CD4-positive, alpha-beta T cell treated with Interleukin-6 for 4 hours (primary cell): ENCODE measurements around the gene DDA1.
"Not testable (repeated sequence)": the region's sequence is repeated elsewhere in the genome, so short reads cannot be mapped to it uniquely, and the experiment has no call there.

Source experiments
- DNase-seq: peaks from one replicate; pipeline ENCODE4 v3.0.0-alpha.2; 2020; ENCODE audit warnings: mixed read lengths

DDA1 gene

DNA sequence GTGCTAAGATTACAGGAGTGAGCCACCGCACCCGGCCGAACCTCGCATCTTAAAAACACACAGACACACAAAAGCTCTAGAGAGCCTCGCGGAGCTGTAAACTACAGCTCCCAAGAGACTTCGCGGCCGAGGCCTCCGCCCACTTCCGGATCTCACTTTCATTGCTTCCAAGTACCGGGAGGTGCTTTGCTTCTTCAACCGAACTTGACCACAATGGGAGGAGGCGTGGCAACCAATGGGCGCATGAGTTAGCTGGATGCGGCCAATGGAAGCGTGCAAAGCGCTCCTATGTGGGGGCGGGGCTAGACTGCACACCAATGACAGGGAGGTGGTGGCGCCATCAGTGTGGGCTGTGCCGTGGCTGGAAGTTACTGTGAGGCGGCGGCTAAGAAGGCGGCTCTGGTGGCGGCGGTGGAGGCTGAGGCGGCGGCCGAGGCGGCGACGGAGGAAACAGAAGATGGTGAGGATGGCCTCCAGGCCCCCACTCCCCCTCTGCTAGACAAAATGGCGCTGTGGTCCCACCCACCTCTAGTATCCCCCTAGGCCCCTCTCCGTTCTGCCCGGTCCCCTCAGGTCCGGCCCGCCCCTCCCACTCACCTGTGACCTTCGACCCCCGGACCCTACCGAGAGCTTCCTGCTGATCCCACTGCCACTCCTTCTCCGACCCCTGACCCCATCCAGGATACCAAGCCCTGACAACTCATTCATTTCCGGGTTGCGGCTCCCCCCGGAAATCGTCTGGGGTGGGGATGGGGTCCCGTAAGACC is at the start of gene DDA1:
DDA1 (plus strand) TSS at position 366 of the 767 bp plus-strand sequence; CDS start at position 458, 92 bp downstream.
- peak; percentile 100 for DNase-seq

DNA sequence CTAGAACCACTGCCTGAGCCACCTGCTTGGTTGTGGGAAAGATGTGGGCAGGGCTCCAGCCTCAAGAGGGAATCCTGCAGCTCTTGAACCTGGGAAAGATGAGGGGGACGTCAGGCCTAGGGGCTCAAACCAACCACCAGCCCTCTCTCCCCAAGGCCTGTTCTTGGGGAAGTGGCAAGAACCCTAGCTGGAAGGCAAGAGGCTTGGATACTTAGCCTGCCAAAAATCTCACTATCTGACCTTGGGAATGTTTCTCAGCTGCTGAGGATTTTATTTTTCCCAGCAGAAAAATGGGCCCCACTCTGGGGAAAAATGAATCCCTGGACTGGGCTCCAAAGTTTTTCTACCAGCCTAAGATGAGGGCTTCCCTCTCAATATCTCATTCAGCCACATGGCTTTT is 49.4 kb upstream of the DDA1 start:
- no peak for DNase-seq

DNA sequence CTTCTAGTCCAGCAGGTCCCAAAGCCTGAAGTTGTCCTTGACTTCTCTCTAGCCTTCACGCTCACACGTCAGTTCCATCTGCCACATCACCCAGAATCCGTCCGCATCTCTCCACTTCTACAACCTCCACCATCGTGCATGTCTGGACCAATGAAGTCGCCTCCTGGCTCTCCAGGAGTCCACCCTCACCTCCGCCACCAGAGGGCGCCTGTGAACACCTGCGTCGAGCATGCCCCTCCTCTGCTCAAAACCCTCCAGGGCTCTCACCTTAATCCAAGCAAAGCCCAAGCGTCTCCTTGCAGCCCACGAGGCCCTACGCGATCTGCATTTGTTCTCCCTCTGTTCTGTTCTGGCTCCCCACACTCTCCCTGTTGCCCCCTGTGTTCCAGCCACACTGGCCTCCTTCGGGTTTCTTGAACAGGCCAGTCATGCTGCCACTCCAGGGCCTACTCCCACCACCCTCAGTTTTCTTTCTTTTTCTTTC is 48.5 kb upstream of the DDA1 start:
- peak; percentile 93 for DNase-seq

- DNase-seq: no peak
Measured at GRCh38 chr19:17262557-17262956, 46.8 kb upstream of the DDA1 start.

DNA sequence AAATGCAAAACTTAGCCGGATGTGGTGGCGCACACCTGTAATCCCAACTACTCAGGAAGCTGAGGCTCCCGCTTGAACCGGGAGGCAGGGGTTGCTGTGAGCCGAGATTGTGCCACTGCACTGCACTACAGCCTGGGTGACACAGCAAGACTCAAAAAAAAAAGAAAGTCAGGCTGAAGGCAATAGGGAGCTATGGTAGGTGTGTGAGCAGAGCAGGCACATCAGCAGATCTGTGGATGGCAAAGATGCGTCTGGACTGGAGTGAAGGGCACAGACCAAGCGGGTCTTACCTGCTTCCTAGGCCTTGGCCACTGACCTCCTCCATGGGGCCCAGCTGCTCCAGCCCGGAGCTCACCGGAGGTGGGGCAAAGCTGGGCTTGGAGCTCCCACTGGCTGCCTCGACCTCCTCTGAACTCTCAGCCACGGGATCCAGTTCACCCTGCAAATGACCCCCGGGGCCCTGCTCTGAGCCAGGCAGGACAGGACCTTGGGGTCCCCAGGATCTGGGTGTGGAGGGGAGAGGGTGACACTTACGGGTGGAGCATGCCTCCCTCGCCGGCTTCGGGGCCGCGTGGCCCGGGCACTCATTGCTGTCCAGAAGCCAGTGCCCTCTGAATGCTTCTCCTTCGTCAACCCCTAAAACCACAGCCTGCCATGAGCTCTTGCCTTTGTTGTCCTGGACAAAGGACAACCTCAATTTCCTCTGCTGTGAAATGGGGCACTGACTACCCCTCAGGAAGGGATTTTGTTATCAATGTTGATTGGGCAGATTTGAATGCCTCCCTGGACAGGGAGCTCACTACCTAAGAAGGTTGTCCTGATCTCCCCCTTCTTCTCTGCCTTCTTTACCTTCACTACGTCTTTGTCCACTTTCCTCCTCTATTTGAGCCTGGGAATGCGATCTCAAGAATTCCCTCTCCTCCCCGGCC is 45.4 kb upstream of the DDA1 start:
- no peak for DNase-seq

DNA sequence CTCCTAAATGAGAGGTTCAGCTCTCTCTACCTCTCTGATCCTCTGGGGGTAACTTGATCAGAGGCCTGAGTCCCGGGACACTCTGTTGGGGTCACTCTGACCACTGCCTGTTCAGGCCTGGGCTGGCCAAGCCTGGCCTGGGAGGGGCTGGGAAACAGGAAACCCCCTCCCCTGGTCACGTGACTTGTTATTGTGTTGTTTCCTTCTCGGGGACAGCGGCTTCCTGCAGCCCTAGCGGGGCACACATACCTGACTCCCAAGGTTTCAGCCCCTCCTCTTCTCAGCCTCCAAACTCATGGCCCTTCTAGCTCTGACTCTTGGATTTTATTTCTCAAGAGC is 44.8 kb upstream of the DDA1 start, which contains the start of gene USHBP1:
USHBP1 (minus strand) TSS at position 105 of the 339 bp plus-strand sequence. CDS start 446 bp downstream, outside the sequence.
- no peak for DNase-seq

DNA sequence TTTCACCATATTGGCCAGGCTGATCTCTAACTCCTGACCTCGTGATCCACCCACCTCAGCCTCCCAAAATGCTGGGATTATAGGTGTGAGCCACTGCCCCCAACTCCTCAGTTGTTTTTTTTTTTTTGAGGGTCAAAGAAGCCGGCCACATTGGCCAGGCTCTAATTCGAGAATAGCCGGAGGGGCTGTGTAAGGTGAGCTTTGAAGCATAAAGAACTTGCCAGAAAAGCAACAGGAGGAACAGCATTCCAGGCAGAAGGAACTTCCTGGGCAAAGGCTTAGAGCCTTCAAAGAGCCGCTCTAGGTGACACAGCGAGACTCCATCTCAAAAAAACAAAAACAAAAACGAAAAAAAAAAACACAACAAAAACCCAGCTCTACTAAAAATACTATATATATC is 43.3 kb upstream of the DDA1 start:
- no peak for DNase-seq

- DNase-seq: no peak
Measured at GRCh38 chr19:17266589-17266974, 42.8 kb upstream of the DDA1 start.

GRCh38 chr19:17266975-17267788 is 42.2 kb upstream of the DDA1 start, which contains the start of gene BABAM1:
BABAM1 (plus strand) TSS chr19:17267443; CDS start chr19:17268807, 1,364 bp downstream.
- peak; percentile 96 for DNase-seq

- no peak for DNase-seq
Measured at GRCh38 chr19:17268754-17269153, 40.6 kb upstream of the DDA1 start.

GRCh38 chr19:17274892-17275291 is 34.5 kb upstream of the DDA1 start:
- not testable (repeated sequence) for DNase-seq

GRCh38 chr19:17275441-17276175 is 33.8 kb upstream of the DDA1 start:
- DNase-seq: no peak

GRCh38 chr19:17279436-17279835 is 29.9 kb upstream of the DDA1 start:
- DNase-seq: no peak

DNA sequence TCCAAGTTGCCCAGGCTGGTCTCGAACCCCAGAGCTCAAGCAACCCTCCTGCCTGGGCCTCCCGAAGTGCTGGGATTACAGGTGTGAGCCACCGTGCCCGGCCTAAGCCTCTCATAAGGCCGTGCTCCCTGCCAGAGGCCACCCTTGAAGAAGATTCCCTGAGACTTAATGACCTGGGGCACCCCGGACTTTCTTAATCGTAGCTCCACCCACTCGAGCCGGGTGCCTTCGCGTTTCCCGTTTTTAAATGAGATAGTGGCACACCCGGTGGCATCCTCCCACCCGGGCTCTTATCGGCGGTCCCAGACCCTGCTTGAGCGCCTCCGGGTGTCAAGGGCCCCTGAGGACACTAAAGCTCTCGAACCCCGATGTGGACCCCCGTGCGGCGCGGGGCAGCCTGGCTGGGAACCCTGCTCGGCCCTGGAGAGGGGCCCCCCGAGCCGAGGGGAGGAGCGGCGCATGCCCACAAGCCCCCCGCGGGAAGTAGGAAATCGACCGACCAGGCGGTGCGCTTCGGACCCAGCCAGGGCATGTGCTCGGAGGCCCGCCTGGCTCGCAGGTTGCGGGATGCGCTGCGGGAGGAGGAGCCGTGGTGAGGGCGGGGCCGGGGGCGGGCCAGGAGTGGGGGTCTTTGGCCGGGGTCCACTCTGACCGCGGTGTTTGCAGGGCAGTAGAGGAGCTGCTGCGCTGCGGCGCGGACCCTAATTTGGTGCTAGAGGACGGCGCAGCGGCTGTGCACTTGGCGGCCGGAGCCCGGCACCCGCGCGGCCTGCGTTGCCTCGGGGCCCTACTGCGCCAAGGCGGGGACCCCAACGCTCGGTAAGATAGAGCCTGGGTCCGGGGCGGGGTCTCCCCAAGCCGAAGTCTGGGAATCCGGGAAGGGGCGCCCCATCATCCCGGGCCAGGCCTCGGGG is 27.7 kb upstream of the DDA1 start, which contains the start of gene ANKLE1:
ANKLE1 (plus strand) TSS at position 511 of the 914 bp plus-strand sequence; CDS start at position 531, 20 bp downstream.
- peak; percentile 35 for DNase-seq

DNA sequence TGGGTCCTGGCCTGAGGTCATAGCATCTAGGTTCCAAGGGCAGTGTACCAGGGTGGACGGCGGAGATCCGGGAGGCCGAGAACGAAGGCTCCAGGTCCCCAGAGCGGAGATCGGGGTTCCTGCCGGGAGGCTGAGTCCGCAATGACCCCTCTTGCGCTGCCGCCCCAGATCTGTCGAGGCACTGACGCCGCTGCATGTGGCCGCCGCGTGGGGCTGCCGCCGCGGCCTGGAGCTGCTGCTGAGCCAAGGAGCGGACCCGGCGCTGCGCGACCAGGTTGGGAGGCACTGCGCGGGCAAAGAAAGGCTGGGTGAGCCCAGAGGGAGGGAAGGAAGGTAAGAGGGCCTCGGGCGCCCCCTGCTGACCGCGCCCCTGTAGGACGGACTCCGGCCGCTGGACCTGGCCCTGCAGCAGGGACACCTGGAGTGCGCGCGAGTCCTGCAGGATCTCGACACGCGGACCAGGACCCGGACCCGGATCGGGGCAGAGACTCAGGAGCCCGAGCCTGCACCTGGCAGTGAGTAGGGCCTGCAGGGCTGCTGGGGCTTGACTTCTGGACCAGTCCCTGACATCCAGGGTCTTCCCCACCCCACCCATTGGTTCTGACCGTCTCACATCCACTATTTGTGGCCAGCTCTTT is 26.8 kb upstream of the DDA1 start:
- peak; percentile 84 for DNase-seq

GRCh38 chr19:17283504-17283996 is 25.8 kb upstream of the DDA1 start:
- no peak for DNase-seq

DNA sequence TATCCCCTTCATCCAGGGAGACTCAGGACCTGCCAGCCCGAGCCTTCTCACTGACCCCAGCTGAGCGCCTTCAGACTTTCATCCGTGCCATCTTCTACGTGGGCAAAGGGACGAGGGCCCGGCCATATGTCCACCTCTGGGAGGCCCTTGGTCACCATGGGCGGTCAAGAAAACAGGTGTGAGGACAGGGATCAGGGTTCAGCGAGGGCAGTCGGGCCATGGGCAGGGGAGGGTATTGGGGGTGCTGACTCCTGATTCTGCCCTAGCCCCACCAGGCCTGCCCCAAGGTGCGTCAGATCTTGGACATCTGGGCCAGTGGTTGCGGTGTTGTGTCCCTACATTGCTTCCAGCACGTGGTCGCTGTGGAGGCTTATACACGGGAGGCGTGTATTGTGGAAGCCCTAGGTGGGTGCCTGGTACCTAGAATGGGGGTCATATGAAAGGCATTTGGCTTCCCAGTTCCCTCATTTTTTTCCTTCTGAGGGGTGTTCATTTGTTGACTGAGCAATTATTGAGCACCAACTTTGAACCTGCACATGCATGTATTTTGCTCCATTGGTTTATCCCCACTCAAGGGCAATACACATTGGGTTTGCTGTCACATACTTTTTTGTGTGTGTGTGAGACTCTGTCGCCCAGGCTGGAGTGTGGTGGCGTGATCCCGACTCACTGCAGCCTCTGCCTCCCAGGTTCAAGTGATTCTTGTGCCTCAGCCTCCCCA is 23.8 kb upstream of the DDA1 start:
- DNase-seq: no peak

DNA sequence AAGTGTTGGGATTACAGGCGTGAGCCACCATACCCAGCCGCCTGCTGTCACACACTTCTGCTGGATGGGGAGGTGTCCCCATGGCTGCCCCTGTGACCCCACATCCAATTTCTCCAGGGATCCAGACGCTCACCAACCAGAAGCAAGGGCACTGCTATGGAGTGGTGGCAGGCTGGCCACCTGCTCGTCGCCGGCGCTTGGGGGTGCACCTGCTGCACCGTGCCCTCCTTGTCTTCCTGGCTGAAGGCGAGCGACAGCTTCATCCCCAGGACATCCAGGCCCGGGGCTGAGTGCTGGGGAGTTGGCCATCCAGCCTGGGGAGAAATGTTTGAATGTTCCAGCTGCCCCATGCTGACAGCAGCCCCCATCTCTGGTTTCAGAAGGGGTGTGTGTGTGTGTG is 23.1 kb upstream of the DDA1 start:
- DNase-seq: no peak

GRCh38 chr19:17286752-17287151 is 22.6 kb upstream of the DDA1 start:
- DNase-seq: no peak
